D721Med (cell line): ENCODE data around the gene STXBP5.

ENCODE experiments used
- DNase-seq: peaks from one replicate; pipeline ENCODE4 v3.0.0; 2011; ENCODE audit warnings: low spot score; ENCODE audit not compliant: insufficient read length
- FAIRE-seq: peaks from 2 replicates; lab custom pipeline; 2011; peaks lifted over from hg19 to GRCh38; lab: Jason Lieb, UNC
- TF ChIP-seq, protein P1 (sequence below): IDR thresholded peaks from 2 replicates; pipeline ENCODE4 v1.5.1; 2012; ENCODE audit warnings: mild to moderate bottlenecking, control low read depth; ENCODE audit not compliant: insufficient read depth; ENCODE audit errors: missing control alignments

The STXBP5 gene

DNA sequence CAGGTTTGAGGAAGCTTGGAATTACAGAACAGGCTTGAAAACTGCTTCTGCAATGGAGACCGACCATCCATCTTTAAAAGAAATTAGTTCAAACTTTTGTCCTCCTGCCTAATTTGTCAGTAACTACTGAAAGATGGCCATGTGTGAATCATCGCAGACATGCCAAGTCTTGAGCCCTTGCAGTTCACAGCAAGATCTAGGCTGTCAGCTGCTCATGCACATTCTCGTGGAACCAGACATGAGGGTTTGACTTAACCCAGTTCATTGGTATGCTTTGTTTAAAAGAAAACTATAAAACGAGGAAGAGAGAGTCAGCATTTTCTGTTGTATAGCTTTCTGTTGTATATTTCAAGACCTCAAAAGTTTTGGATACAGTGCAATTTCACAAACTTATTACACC, 230.3 kb downstream of the STXBP5 start:
- TF ChIP-seq, protein P1, sequence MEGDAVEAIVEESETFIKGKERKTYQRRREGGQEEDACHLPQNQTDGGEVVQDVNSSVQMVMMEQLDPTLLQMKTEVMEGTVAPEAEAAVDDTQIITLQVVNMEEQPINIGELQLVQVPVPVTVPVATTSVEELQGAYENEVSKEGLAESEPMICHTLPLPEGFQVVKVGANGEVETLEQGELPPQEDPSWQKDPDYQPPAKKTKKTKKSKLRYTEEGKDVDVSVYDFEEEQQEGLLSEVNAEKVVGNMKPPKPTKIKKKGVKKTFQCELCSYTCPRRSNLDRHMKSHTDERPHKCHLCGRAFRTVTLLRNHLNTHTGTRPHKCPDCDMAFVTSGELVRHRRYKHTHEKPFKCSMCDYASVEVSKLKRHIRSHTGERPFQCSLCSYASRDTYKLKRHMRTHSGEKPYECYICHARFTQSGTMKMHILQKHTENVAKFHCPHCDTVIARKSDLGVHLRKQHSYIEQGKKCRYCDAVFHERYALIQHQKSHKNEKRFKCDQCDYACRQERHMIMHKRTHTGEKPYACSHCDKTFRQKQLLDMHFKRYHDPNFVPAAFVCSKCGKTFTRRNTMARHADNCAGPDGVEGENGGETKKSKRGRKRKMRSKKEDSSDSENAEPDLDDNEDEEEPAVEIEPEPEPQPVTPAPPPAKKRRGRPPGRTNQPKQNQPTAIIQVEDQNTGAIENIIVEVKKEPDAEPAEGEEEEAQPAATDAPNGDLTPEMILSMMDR, result no peak
- DNase-seq, result no peak
- no peak for FAIRE-seq

DNA sequence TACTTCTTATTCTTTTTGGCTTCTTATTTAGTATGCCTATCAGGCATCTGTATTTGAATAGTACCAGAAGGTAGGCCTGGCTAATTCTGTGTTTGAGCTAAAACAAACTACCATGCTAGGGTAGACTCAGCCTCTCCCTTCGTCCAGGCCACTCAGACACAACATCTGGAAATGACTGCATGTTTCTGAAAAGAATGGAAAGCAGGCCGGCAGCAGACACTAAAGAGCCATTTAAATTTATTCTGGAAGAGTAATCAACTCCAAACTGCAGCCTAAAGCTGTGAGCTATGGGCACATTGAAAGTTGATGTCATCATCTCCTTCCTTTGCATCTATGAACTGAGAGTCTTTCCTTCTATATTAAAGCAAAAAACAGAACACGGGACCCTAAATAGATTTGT, 233.4 kb downstream of the STXBP5 start:
- FAIRE-seq (no peak), DNase-seq (no peak)
- TF ChIP-seq, protein P1, result no peak

DNA sequence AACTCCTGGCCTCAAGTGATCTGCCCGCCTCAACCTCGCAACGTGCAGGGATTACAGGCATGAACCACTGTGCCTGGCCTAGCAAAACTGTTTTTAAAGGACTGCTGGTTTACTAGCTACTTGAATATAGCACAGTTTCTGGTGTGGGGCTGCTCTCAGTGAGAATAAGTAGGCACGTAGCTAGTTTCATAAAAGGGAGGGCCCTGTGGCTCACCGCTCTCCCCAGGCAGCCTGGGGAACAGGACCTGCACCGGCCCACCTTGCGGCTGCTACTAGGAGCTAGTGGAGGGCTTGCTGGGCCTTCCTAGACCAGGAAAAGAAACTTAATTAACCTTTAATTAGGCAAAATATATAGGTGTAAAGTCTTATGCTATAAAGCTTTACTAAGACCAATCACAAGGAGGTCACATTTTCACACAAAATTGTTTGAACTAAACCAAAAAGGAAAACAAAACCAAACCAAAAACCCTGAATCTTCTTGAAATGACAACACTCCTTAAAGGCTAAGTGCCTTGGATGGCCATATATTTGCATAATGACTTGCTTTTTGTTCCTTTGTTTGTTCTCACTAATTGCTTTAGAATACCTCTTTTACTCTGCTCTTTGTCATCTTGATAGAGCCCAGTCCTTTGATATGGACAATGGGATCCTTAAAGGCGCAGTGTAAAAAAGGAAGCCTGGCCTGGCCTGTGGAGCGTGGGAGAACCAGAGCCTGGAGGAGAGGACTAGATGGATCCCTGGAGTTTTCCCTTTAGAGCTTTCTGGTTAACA, 234.7 kb downstream of the STXBP5 start:
- TF ChIP-seq, protein P1, result no peak
- FAIRE-seq (no peak), DNase-seq (no peak)
